OCI-M1 (cell line): ENCODE data around the gene VWA5B1.
"Not testable (repeated sequence)": the region's sequence is repeated elsewhere in the genome, so short reads cannot be mapped to it uniquely, and the experiment has no call there.

Experiments used
- DNase-seq: peaks from one replicate; lab custom pipeline; 2025; lab: John Stamatoyannopoulos, UW

Gene VWA5B1

DNA sequence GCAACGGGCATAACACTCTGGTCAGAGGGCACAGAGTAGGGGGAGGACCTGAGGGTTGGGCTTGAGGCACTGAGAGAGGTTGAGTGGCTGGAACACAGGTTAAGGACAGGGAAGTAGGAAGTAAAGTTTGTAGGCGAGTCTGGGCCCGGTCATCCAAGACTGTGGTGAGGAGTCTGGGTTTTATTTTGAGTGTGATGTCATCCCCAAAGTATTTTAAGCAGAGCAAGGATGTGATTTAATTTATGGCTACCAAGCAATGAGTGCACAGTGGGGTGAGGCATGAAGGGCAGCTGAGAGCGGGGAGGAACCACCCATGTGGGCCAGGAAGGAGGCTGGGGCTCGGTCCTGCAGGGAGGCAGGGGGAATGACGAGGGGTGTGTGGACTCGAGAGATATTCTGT is 11.2 kb upstream of the VWA5B1 start:
- no peak for DNase-seq

DNA sequence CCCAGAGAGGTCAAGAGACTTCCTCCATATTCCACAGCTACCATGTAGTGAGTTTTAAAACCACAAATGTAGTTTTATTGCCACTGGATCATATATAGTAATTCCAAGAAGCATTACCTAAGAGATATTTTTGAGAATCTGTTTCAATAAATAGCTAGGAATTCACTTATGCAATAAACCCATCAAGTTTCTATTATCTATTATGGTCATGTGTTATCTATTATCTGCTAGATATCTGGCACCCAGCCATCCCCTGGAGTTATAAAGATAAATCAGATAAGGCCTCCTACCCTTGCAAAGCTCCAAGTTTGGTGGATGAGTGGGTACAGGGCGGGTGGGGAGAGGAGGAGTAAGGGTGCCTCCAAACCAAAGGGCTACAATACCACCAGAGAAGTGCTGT is 10.3 kb upstream of the VWA5B1 start:
- no peak for DNase-seq

DNA sequence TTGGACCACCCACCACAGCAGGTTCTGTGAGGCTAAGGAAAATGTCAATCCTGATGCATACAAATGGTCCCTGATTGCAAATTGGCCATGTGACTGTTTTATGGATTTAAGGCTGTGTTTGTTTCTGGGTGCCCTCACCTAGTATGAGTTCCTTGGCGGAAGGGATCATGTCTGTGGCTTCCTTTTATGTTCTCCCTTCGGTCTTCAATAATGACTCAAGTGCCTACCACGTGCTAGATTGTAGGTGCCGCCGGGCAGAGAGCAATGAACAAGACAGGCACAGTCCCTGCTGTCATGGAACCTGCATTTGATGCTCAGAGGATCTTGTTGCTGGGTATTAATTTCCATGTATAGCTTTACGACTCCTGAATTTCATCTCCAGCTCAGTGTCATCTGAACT is 9.8 kb upstream of the VWA5B1 start:
- DNase-seq, result no peak

DNA sequence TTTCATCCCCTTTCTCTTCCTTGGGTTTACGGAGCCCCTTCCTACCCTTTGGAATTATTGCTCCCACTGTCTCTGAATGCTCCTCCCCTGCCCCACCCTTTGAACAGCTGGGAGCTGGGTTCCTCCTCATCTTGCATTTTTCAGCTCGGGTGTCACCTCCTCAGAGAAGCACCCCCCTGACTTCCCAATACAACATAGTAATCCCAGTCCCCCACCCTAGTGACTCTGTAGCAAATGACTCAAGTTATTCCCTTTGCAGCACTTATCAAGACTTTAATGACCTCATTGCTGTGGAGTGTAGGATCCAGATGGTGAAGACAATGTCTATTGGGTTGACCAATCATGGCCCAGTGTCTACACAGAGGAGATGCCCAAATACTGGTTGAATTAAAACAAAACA is 8.9 kb upstream of the VWA5B1 start:
- no peak for DNase-seq

DNA sequence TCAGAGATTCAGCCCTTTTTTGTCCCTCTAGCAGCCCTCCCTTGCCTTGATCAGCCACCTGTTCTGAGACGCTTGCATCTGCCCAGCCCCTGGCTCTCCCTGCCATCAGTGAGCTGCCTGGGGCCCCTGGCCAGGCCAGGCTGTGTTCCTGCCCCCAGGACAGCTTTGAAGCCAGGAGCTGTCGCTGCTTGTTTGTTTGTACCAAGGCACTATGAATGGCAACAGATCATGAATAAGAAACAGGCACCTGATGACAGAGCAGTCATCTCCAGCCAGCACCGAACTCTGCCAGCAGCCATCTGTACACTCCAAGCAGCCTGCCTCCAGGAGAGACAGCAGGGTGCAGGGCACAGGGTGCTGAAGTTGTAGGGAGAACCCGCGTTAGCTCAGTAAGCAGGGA is 8.1 kb upstream of the VWA5B1 start:
- DNase-seq, result no peak

DNA sequence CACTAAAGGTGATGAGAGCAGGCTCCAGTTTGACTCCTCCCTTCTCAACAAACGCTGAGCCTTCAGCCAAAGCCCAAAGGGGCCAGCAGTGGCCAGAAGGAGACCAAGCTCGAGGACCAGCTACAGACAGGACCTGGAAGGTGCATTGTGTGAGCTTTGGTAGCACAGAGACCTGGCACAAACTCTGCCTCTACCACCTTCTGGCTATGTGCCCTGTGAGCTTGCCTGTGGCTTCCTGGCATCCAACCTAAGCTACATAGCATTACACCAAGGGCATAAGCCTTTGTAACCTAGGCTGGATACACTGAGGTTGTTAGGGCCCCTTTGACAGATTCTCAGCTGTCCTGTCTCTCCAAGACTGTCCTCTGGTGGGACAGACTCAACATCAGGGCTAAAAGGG is 6.6 kb upstream of the VWA5B1 start:
- no peak for DNase-seq

DNA sequence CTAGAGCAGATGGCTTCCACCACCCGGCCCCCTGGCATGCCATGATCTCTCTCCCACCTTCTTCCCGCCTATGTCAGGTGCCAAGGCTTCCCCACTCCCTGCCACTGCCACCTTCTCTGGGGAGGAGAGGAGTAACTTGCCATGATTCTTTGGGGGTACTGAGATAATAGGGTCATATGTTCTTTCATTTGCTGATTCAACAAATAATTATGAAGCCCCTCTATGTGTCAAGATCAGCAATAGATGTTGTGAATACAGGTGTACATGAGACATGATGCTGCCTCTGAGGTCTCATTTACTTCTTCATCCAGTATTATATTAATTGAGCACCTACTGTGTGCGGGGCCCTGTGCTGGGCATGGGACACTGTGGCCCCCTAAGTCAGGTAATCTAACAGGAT is 6.0 kb upstream of the VWA5B1 start:
- no peak for DNase-seq

DNA sequence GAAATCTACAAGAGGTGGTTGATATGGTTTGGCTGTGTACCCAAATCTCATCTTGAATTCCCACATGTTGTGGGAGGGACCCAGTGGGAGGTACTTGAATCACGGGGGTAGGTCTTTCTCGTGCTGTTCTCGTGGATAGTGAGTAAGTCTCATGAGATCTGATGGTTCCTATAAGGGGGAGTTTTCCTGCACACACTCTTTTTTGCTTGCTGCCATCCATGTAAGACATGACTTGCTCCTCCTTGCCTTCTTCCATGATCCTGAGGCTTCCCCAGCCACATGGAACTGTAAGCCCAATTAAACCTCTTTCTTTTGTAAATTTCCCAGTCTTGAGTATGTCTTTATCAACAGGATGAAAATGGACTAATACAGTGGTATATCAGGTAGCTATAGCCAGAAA is 5.2 kb upstream of the VWA5B1 start:
- DNase-seq, result no peak

DNA sequence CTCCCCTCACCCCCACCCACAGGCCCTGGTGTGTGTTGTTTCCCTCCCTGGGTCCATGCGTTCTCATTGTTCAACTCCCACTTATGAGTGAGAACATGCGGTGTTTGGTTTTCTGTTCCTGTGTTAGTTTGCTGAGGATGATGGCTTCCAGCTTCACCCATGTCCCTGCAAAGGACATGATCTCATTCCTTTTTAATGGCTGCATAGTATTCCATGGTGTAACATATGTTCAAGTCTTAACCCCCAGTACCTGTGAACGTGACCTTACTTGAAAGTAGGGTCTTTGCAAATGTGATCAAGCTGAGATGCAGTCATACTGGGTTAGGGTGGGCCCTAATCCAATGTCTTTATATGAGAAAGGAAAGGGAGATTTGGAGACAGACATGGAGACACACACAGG is 3.0 kb upstream of the VWA5B1 start:
- DNase-seq, result not testable (repeated sequence)

DNA sequence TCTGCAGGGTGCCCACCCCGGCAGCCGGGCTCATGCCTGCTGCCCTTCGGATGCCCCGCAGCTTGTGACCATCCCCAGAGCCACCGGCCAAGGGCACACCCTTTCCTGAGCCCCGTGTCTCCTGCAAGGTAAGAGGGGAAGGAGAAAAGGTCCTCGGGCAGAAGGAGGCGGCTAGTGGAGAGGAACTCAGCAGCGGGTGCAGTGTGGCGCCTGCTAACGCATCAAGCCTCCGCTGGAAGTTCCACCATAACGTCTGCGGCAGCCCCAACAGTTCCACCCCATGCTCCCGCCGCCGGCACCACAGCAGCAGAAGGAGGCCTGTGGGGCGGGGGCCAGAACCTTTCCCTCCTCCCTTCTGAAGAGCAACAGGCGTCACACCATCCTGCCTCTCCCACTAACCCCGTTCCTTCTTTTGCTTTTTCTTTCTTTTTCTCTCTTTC is 990 bp downstream of the VWA5B1 start:
- no peak for DNase-seq

DNA sequence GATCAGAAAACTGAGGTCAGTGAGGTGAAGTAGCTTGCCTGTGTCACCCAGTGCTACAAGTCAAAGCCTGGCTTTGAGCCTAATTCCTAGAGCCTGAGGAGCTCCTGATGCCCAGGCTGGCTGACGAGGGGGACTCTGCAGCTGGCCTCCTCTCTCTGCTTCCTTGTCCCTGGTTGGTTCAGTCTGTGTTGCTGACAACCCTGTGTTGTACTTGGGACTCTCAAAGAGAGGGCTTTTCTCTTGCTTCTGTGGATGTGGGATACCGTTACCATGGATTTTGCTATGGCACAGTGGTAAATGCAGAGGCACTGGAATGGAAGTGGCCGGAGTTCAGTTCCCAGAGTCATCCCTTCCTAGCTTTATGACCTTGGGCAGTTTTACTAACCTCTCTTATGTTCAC is 8.0 kb downstream of the VWA5B1 start:
- no peak for DNase-seq

DNA sequence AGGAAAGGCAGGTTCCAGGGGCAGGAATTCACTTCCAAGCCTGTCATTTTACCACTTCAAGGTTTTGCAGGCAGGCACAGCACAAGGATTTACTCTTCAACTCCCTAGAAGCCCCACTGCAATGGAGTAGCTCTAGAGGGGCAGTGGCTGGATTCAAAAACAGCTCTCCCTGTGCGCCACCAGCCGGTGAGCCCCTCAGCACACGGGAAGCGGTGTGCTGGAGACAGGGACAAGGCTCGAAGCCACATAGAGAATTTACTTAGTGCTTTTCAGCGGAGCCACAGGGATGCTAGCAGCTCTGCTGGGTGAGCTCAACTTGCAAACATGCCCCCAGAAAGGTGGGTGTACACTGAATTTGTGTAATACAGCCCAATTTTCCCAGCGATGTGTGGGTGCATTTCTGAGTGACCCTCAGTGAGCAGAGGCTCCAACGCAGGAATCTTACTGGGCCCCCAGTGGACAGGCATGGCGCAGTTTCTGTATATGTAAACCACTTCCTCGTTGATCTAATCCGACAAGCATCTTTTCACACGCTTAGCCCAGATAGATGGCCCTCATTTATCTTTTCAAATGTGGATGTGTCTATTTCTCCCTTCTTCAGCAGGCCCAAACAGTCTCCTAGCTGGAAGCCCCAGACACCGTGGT is 10.9 kb downstream of the VWA5B1 start:
- no peak for DNase-seq

DNA sequence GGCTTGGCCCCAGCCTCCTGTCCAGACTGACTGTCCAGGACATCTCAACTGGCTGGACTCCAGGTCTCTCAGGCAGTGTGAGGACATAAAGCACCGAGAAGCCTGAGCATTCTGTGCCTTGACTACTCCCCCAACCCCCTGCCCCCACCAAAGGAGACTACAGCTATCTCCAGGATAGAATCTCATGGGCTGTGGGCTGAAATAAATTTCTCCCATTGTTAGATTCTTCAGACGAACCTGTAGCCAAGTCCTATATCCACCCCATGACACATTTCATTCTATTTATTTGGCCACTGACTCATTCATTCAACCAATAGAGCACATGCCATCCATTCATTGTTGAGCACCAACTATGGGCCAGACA is 11.4 kb downstream of the VWA5B1 start:
- no peak for DNase-seq

DNA sequence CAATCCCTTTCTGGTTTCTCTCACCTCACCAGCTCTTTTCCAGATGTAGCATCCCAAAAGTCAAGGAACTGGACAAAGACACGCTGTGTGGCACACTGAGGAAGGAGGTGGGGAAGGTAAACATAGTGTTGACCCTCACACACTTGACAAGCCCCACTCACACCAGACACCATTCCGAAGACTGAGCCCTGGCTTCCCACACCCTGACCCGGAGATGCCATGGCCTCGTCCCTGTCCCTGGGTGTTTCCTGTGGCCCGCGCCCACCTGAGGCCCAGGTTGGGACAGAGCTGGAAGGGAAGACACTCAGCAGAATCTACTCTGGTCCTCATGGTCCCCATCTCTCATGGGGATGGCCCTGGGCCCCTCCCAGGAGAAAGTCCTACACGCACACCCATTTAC is 16.4 kb downstream of the VWA5B1 start:
- no peak for DNase-seq

DNA sequence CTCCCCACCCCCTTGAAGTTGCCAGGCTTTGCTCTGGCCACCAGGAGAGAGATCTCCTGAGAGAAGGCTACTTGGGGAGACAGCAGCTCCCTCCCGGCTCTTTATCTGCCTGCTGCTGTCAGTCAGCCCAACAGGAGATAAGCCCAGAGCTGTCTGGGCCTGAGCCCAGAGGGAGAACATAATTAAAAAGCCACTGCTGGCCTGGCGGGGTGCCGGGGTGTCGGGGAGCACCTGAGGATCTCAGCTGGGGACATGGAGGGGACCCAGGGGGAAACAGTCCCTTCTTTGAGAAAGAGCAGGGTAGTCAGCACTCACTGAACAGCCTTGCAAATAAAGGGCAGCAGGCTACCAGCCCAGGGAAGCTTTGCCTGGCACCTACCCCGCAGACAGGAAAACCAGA is 17.9 kb downstream of the VWA5B1 start:
- no peak for DNase-seq

DNA sequence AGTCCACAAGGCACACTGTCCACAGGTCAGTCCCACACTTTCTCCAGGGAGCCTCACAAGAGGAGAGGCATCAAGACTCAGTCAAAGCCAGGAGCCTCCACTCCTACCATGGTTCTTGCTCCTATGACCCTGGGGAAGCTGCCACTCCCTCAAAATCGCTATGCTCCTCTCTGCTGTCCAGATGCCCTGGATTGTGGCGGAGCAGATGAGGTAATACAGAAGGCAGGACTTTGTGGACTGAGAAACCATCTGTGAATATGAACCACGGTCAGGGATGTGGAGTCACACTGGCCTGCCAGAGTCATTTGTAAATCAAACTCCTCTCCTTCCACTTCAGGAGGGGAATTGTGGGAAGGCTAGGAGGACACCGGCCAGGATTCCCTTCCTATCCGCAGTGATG is 20.6 kb downstream of the VWA5B1 start:
- no peak for DNase-seq

DNA sequence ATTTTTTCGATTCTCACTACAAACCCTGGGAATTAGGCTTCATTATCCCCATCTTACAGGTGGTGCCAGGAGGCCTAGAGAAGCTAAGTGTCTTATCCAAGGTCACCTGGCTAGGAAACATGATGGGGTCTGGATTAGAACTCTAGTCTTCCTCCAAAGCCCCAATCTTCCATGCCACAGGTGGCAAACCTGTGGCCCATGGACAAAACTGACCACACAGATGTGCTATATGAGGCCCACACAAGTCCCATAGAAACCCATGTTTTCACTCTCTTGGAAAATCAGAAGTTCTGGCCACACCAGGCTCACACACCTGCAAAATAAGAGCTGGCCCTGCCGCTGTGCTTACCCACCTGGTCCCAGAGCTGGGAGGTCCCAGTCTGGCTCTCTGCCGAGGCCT is 21.6 kb downstream of the VWA5B1 start:
- DNase-seq, result no peak

DNA sequence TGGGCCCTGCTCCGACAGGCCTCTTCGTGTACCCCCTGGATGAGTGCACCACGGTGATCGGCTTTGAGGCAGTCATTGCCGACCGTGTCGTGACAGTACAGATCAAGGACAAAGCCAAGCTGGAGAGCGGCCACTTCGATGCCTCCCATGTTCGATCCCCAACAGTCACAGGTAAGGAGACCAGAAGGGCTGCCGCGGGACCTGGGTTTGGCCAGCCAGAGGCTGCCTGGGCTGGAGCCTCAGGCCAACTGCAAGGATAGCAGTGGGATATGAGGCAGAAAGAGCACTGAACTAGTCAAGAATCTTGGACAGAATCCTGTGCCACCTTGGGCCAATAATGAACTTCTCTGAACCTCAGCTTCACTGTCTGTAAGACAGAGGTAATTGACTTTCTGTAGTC is 22.1 kb downstream of the VWA5B1 start:
- no peak for DNase-seq

DNA sequence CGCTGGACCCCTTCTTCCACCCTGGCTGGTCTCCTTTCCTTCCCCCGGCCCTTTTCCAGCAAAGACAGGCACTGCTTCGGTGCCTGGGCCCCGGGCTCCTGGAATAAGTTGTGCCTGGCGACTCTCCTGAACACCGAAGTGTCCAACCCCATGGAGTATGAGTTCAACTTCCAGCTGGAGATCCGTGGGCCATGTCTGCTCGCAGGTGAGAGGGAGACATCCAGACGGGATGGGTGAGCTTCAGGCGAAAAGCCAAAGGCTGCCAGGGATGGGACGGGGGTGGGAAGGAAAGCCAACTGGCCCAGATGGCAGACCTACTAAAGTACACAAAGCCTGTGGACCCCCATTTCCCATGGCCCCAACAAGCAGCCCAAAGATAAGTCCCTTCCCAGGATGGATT is 26.8 kb downstream of the VWA5B1 start:
- no peak for DNase-seq

DNA sequence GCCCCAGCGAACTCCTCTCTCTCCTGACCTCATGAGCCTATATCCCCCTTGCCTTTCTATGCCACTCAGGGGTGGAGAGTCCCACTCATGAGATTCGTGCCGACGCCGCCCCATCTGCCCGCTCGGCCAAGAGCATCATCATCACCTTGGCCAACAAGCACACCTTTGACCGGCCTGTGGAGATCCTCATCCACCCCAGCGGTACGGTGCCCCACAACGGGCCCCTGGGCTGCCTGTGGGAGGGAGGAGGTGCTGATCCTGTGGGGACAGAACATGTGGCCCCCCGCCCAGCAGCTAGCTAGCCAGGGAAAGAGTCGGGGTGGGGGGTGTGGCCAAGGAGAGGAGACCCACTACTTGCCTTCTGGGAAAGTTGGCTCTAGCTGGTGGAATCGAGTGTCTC is 27.8 kb downstream of the VWA5B1 start:
- no peak for DNase-seq

DNA sequence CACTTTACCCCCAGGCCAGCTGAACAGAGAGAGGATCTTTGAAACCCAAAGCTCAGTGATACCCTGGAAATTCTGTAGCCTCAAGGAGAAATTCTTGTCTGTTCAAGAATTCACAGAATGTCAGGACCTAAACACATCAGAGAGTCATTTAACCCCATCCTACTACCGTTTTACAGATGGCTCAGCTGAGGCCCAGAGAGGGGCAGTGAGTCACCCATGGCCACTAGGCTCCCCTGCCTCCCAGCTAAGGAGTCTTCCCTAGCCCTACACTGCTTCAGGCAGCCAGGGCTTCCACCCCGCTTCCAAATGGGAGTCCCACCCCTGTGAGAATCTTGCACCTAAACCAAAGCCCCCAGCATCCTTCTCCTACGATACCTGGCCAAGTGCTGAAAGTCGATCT is 28.3 kb downstream of the VWA5B1 start:
- DNase-seq, result no peak

DNA sequence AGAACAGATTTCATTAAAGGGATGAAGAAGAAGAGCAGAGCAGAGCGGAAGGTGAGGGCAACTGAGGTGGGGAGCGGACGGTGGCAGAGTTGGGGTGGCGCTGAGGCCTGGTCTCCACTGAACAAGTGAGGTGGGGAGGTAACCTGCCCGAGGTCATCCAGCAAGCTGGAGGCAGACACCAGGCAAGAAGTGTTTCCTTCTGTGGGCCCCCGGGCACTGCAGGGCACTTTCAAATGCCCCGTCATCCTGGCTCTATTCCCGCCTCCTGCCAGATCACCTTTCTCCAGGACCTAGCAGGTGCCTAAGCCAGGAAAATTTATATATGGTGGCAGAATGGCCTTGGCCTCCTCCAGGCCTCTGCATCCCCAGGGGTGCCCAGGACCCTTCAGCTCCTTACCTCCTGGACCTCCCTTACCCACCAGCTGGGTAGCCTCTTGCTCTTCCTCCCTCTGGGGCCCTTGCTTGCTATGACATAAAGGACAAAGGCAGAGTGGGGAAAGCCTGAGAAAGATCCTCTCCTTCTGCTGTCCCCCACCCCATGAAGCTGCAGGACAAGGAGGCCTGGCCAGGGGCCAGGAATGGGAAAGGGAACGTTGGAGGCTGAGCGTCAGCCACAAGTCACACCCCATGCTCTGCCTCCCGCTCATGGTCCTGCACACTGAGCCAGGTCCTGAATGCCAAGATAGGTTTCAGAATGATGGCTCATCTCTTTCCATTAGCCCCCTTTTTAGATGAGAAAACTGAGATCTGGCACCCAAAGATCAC is 29.0 kb downstream of the VWA5B1 start:
- no peak for DNase-seq

DNA sequence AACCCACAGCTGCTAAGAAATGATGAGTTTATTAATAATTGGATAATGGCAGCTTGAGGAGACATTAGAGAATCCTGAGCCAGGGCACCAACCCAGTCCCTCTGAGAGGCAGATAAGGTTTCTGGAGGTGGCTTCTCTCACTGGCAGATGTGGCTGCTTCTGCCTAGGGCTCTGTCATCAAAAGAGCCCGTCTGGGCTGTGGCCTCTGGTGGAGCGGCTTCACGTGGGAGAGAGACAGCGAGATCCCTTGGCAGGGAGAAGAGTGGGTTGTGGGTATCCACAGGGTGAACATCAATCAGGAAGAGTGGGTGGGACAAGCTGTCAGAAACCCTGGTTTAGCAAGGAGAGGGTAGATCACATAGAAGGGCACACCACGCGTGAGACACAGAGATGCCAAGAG is 30.0 kb downstream of the VWA5B1 start:
- DNase-seq, result no peak

DNA sequence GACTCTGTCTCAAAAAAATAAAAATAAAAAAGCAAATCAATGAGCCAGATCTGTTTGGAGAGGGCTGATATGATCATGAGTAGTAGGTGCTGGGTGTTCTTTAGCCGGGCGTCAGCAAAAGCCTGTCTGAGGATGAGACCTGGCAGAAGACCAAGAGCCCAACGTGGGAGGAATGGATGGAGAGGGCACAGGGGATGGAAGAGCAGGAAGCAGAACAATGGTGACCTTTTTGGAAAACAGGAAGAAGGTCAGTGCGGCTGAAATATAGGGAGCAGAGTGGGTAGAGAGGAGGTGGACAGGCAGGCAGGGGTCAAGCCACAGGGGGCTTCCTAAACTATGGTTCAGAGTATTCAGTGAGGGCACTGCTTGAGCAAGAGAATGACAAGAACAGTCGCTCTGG is 30.9 kb downstream of the VWA5B1 start:
- no peak for DNase-seq
